MV-4-11 (cell line): Measurements from ENCODE around the gene DUSP18.
"Not testable (repeated sequence)": the region's sequence is repeated elsewhere in the genome, so short reads cannot be mapped to it uniquely, and the experiment has no call there.

Source experiments
- DNase-seq: peaks from one replicate; lab custom pipeline; 2025; lab: John Stamatoyannopoulos, UW

DUSP18 gene

GRCh38 chr22:30640361-30640760 lies 27.3 kb downstream of the DUSP18 start:
- no peak for DNase-seq

- no peak for DNase-seq
These were observed 30.0 kb downstream of the DUSP18 start for GRCh38 chr22:30637701-30638114.

- DNase-seq, result no peak
These were observed 31.2 kb downstream of the DUSP18 start for GRCh38 chr22:30636226-30637077.

- DNase-seq, result peak; percentile 70
These were observed 32.1 kb downstream of the DUSP18 start, which contains the start of gene SLC35E4 for GRCh38 chr22:30635273-30636225. Gene SLC35E4 (plus strand): TSS chr22:30635781. CDS start chr22:30636451, 670 bp downstream.

GRCh38 chr22:30634471-30635233 lies 33.0 kb downstream of the DUSP18 start:
- DNase-seq, result peak; percentile 77

- DNase-seq, result not testable (repeated sequence)
These were observed 36.2 kb downstream of the DUSP18 start for GRCh38 chr22:30631469-30631868.

- DNase-seq, result no peak
These were observed 39.2 kb downstream of the DUSP18 start for GRCh38 chr22:30628491-30628890.

GRCh38 chr22:30627471-30627870 lies 40.2 kb downstream of the DUSP18 start:
- DNase-seq, result no peak

- no peak for DNase-seq
These were observed 41.3 kb downstream of the DUSP18 start for GRCh38 chr22:30626413-30626812.

- DNase-seq, result not testable (repeated sequence)
These were observed 47.8 kb downstream of the DUSP18 start for GRCh38 chr22:30619909-30620308.

GRCh38 chr22:30617819-30618218 lies 49.9 kb downstream of the DUSP18 start:
- DNase-seq, result no peak

- DNase-seq, result no peak
These were observed 52.1 kb downstream of the DUSP18 start for GRCh38 chr22:30615543-30615954.

- no peak for DNase-seq
These were observed 52.8 kb downstream of the DUSP18 start for GRCh38 chr22:30614879-30615278.

GRCh38 chr22:30614268-30614667 lies 53.4 kb downstream of the DUSP18 start:
- DNase-seq, result no peak

GRCh38 chr22:30612789-30613188 lies 54.9 kb downstream of the DUSP18 start:
- no peak for DNase-seq
